Liver (tissue), 9 donors: ENCODE results near the gene FRAT1. TPM values are rescaled to one million over a fixed set of nuclear protein-coding genes. Genes with fewer than 3 reads are reported as not detected.

Experiments used
- DNase-seq: peaks from one replicate; pipeline ENCODE4 v3.0.0-alpha.2; 2017; ENCODE audit warnings: low spot score
- H3K27ac ChIP-seq, 2 donors: one replicate each; pipeline ENCODE4 v1.7.0; 2013; ENCODE audit warnings: inconsistent platforms in 2 of 2, low read length in 2 of 2, control low read depth in 1 of 2, low read depth in 1 of 2, mild to moderate bottlenecking in 1 of 2
- H3K27me3 ChIP-seq, 4 donors: one replicate each; pipeline versions ENCODE4 v1.6.1 to v1.7.0; 2013; ENCODE audit warnings: low read length in 3 of 4, inconsistent platforms in 1 of 4, mild to moderate bottlenecking in 1 of 4, moderate library complexity in 1 of 4; ENCODE audit not compliant: control insufficient read depth in 4 of 4, insufficient read depth in 4 of 4
- H3K36me3 ChIP-seq, 4 donors: one replicate each; pipeline versions ENCODE4 v1.6.1 to v1.7.0; 2013; ENCODE audit warnings: low read length in 3 of 4, mild to moderate bottlenecking in 3 of 4, low read depth in 1 of 4, moderate library complexity in 1 of 4; ENCODE audit not compliant: control insufficient read depth in 4 of 4, insufficient read depth in 3 of 4
- H3K4me1 ChIP-seq, 4 donors: one replicate each; pipeline versions ENCODE4 v1.6.1 to v1.7.0; 2013; ENCODE audit warnings: low read length in 3 of 4, mild to moderate bottlenecking in 3 of 4, moderate library complexity in 1 of 4; ENCODE audit not compliant: control insufficient read depth in 4 of 4, insufficient read depth in 4 of 4
- H3K4me3 ChIP-seq, 3 donors: one replicate each; pipeline versions ENCODE4 v1.6.1 to v1.7.0; 2013; ENCODE audit warnings: low read length in 3 of 3, control low read depth in 1 of 3, low read depth in 1 of 3, mild to moderate bottlenecking in 1 of 3
- H3K9ac ChIP-seq, 2 donors: one replicate each; pipeline ENCODE4 v1.7.0; 2013; ENCODE audit warnings: low read length in 2 of 2, mild to moderate bottlenecking in 2 of 2, moderate library complexity in 2 of 2, control low read depth in 1 of 2, low read depth in 1 of 2
- H3K9me3 ChIP-seq, 4 donors: one replicate each; pipeline versions ENCODE4 v1.6.1 to v1.7.0; 2013; ENCODE audit warnings: low read length in 3 of 4; ENCODE audit not compliant: control insufficient read depth in 4 of 4
- ATF3 ChIP-seq: IDR thresholded peaks from 2 replicates; pipeline ENCODE4 v1.6.1; 2016; ENCODE audit warnings: antibody characterized with exemption
- CTCF ChIP-seq: fragments of 150-350 bp; IDR thresholded peaks from 2 replicates; pipeline ENCODE4 v1.5.1; 2017; ENCODE audit warnings: improper control_type of control experiment, low read depth, low read length; ENCODE audit not compliant: missing input control
- FOXA1 ChIP-seq: IDR thresholded peaks from 2 replicates; pipeline ENCODE4 v1.6.1; 2016; ENCODE audit warnings: antibody characterized with exemption
- FOXA2 ChIP-seq: IDR thresholded peaks from 2 replicates; pipeline ENCODE4 v1.6.1; 2016; ENCODE audit warnings: antibody characterized with exemption
- GABPA ChIP-seq, 2 donors: IDR thresholded peaks in 1 of 2; conservative IDR thresholded peaks in 1 of 2; 2 replicates each; pipeline ENCODE4 v1.6.1; 2016; ENCODE audit warnings: antibody characterized with exemption in 2 of 2, mild to moderate bottlenecking in 1 of 2, moderate library complexity in 1 of 2
- HNF4A ChIP-seq, 2 donors: conservative IDR thresholded peaks; 2 replicates each; pipeline ENCODE4 v1.6.1; 2016; ENCODE audit warnings: antibody characterized with exemption in 2 of 2, mild to moderate bottlenecking in 2 of 2
- HNF4G ChIP-seq: IDR thresholded peaks from 2 replicates; pipeline ENCODE4 v1.6.1; 2016; ENCODE audit warnings: antibody characterized with exemption
- NR2F2 ChIP-seq: IDR thresholded peaks from 2 replicates; pipeline ENCODE4 v1.6.1; 2016; ENCODE audit warnings: antibody characterized with exemption
- RAD21 ChIP-seq, 2 donors: IDR thresholded peaks; 2 replicates each; pipeline ENCODE4 v1.6.1; 2016; ENCODE audit warnings: antibody characterized with exemption in 2 of 2, mild to moderate bottlenecking in 2 of 2
- REST ChIP-seq: IDR thresholded peaks from 2 replicates; pipeline ENCODE4 v1.6.1; 2016; ENCODE audit warnings: antibody characterized with exemption, mild to moderate bottlenecking
- SP1 ChIP-seq: IDR thresholded peaks from 2 replicates; pipeline ENCODE4 v1.6.1; 2018; ENCODE audit warnings: antibody characterized with exemption, mild to moderate bottlenecking
- ZBTB33 ChIP-seq: IDR thresholded peaks from 2 replicates; pipeline ENCODE4 v1.6.1; 2016; ENCODE audit warnings: antibody characterized with exemption
- WGBS: extraction: QIAGEN DNeasy Blood & Tissue Kit; methylation state at CpG from one replicate; pipeline ENCODE4 v1.1.7; 2013; 5-methylcytosine and 5-hydroxymethylcytosine counted together
- polyA plus RNA-seq, 2 donors: library from polyadenylated mRNA; stranded (reverse) in 1 of 2; unstranded in 1 of 2; fragments of 200-250 nt in 1 of 2; fragments of >200 nt in 1 of 2; fragmentation: Nextera tagmentation in 1 of 2; extraction: Ambion mirVana in 1 of 2; gene quantifications; one replicate each; pipeline versions ENCODE4 v1.2.1 to v1.2.3, GENCODE V29; 2013 to 2015
- total RNA-seq, 2 donors: library from RNA; depleted of rRNA; stranded (reverse); fragments of >200 nt; gene quantifications; one replicate each; pipeline ENCODE4 v1.2.3, GENCODE V29; 2014
- donor health status: healthy.
- donor health status: healthy.
- donor health status: healthy.
- donor health status: healthy.
- donor health status: healthy.

The FRAT1 gene
- total and polyA plus RNA-seq, 4 donors: 4.3 to 7.4 (median 5.2) TPM

GRCh38 chr10:97273700-97274099 lies 45.4 kb upstream of the FRAT1 start:
- no peak overlapping the region for H3K4me3 ChIP-seq
- WGBS: 98% methylated on average over 3 of the region's 3 CpGs

More at GRCh38 chr10:97273700-97274099, 45.4 kb upstream of the FRAT1 start:
- no peak for DNase-seq
- Histone ChIP-seq H3K9ac (no peak overlapping the region), H3K9me3 (no peaks in the 10 kb centered on the region), H3K4me1 (peaks cover 0 to 15% (median 6%) of the 10 kb centered on the region in 4 donors), H3K27ac (no peak overlapping the region), H3K27me3 (no peaks in the 10 kb centered on the region), H3K36me3 (no peaks in the 10 kb centered on the region)
- no peak for TF ChIP-seq ZBTB33
- TF ChIP-seq HNF4G: no peak
- TF ChIP-seq RAD21 (IDR thresholded peaks at IDR 0.05): no peak
- TF ChIP-seq FOXA2: no peak
- TF ChIP-seq NR2F2: no peak
- no peak for TF ChIP-seq GABPA (IDR thresholded peaks at IDR 0.05 in 1 of 2, conservative IDR thresholded peaks at IDR 0.05 in 1 of 2)
- no peak for TF ChIP-seq CTCF
- TF ChIP-seq SP1: no peak
- no peak for TF ChIP-seq REST
- no peak for TF ChIP-seq ATF3
- no peak for TF ChIP-seq FOXA1
- TF ChIP-seq HNF4A (conservative IDR thresholded peaks at IDR 0.05): no peak
